ENCODE measurements around the gene KYNU.
"Not testable (repeated sequence)": the region's sequence is repeated elsewhere in the genome, so short reads cannot be mapped to it uniquely, and the experiment has no call there.

KYNU gene

GRCh38 chr2:142872882-142873724, 4.4 kb upstream of the KYNU start:
- FAIRE-seq, result no peak

GRCh38 chr2:142873831-142874287, 3.6 kb upstream of the KYNU start:
- no peak for FAIRE-seq

DNA sequence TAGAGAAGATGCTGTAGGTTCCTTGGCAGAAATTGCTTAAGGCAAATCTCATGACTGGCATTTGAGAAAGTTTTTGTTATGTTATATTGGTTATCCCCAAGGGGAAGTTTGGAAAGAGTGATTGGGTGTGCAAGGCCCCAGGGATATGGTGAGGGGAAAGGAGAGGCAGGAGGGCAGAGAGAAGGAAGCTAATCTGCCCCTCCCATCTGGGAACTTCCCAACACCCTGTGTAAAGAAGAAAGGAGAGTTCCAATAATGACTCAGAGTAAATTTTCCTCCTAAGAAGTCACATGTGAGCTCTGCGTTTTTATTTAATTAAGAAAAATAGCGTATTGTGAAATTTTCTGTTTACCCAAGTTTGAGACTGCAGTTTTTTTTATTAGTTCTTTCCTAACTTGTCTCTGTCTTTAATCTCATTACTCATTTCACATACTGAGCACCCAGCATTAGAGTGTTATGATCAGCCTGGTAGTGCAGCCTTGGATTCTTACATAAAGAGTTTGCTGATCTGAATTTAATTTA, 3.1 kb upstream of the KYNU start:
- no peak for FAIRE-seq

DNA sequence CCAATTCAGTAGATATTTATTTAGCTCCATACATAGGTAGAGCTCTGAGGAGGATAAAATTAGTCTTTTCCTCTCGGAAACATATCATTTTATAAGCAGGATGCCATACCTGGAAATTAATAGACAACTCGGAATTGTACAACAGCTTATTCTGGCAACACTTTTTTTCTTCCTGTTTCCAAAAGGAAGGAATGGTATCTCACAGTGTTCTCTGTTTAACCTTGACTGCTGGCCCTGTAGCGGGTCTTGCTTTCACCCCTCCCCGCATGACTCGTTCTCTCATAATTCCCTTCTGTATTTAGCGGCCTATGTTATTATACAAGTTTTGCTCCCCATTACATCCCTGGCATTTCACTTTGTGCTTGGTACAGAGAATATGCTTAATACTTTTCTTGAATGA, 2.5 kb upstream of the KYNU start:
- no peak for FAIRE-seq

DNA sequence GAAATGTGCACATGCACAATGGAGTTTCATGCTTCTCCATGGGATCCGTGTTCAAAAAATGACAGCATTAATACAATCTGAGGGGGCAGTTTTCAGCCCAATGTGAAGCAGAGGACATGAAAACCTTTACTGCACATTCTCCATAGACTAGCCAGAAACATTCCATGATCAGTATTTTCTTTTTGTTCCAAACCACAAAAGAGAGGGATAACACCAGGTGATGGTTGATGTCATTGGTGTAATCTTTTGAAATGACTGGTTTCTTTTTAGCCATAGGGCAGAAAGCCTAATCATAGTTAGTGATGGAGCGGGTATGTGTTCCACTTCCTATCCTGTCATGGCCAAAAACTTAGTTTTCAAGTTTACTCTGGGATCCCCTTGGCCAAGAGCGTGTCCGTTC, 1.8 kb upstream of the KYNU start:
- no peak for FAIRE-seq

GRCh38 chr2:142876423-142876822, 1.0 kb upstream of the KYNU start:
- no peak for FAIRE-seq

DNA sequence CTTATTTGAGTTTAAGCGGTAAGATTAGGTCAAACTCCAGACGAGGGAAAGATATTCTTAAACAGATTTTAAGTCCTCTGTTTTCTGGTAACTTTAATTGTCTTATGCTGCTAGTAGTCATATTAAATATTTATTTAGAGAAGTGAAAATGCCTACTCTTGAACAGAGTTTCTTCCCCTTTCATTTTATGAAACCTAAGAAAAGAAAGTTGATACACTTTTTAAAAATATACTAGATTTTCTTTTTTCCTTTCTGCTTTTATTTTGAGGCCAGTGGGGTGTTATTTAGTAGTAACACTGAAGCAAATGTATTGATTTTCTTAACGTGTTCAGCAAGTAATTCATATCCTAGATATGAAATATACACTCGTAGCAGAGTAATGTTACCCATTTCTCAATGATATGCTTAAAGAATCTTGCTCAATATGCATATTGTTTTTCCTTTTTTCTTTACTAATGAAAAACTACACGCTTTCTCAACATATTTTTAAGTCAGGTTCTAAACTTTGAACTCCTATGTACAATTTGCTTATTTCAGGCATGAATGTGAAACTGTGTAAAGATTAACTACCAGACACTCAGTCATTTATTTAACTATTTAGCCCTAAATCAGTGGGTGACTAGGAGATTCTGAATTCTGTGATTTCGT, 691 bp downstream of the KYNU start:
- FAIRE-seq, result no peak

DNA sequence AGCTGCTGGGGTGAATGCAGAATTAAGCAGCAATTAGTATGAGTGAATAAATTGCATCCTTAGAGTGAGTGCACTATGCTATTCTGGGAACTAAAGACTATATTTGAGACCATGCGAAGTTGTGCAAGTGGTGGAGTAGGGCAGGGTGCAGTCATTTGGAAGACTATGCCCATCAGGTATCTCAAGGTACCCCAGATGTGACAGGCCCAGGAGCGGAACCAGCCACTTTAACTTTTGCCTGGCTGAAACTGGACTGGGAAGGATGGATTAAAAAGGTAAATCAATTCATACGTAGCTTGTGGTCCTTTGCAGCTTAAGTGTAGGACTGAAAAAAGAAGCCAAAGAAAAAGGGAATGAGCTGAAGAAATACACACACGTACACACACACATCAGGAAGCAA, 1.7 kb downstream of the KYNU start:
- FAIRE-seq, result no peak

DNA sequence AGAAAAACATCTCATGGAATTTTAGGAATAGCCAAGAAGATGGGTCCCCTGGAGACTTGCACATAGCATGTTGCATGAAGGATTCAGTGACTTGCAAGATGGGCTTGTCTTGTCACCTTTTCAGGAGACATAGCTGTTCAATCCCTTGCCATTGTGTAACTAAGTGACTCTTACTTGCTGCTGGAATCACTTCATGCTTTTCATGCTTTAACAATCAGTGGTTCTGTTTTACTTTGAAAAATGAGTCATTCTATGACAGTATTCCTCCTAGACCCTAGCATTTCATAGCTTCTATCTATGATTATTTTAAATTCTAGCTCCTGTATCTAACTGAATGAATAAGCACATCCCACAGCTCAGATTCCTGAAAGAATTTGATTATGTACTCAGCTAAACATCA, 2.8 kb downstream of the KYNU start:
- FAIRE-seq, result no peak

- no peak for FAIRE-seq
These were observed 4.2 kb downstream of the KYNU start for GRCh38 chr2:142881619-142882018.

DNA sequence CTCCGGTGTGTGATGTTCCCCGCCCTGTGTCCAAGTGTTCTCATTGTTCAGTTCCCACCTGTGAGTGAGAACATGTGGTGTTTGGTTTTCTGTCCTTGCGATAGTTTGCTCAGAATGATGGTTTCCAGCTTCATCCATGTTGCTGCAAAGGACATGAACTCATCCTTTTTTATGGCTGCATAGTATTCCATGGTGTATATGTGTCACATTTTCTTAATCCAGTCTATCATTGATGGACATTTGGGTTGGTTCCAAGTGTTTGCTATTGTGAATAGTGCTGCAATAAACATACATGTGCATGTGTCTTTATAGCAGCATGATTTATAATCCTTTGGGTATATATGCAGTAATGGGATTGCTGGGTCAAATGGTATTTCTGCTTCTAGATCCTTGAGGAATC, 5.0 kb downstream of the KYNU start:
- not testable (repeated sequence) for FAIRE-seq

DNA sequence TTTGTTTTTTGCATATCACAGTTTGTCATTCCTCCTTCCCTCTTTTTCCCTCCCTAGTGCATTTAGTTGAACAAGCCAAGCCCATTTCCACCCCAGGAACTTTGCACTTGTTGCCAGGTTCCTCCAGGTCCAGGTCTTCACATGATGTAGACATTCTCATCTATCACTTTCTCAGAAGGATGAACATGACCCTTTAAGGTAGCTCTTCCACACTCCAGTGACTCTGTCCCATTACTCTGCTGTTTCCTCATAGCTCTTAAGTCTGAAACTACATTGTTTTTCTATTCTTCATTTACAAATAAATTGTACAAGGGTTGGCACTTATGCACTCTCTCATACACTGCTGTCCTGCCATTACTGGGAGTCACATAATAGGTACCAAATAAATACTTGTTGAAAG, 6.1 kb downstream of the KYNU start:
- no peak for FAIRE-seq

DNA sequence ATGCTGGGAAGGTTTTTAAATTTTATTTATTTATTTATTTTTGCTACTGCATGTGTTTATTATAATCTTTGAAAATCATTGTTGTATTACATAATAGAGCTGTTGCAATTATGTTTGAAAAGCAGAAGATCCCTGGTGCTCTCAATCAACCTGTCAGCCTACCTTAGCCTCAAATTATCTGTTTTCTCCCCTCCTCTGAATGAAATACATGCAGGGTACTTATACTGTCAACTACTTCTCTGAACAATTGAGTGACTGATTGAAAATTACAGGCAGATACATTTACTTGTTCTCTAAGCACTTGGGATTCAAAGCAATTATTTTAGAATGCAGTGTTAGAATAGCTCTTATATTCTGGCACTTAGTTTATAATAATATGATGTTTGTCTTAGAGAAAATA, 8.1 kb downstream of the KYNU start:
- FAIRE-seq, result no peak

GRCh38 chr2:142892715-142893114, 15.3 kb downstream of the KYNU start:
- FAIRE-seq, result no peak

GRCh38 chr2:142893241-142893640, 15.8 kb downstream of the KYNU start:
- no peak for FAIRE-seq

DNA sequence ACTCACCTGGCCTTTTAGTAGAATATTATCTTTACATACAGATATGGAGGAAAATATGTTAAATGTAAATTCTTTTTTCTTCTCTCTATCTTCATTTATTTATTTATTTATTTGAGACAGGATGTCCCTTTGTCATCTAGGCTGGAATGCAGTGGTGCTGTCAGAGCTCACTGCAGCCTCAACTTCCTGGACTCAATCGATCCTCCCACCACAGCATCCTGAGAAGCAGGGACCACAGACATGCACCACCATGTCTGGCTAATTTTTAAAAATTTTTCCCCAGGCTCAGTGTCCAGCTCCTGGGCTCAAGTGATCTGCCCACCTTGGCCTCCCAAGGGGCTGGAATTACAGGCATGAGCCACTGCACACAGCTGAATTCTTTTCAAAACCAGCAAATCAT, 20.3 kb downstream of the KYNU start:
- no peak for FAIRE-seq

DNA sequence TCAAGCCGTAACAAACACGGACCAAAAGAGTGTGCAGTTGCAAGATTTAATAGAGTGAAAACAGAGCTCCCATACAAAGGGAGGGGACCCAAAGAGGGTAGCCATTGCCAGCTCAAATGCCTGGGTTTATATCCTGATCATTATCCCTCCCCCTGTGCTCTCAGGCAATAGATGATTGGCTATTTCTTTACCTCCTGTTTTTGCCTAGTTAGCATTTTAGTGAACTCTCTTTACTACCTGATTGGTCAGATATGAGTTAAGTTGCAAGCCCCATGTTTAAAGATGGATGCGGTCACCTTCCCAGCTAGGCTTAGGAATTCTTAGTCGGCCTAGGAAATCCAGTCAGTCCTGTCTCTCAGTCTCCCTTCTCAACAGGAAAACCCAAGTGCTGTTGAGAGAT, 22.9 kb downstream of the KYNU start:
- not testable (repeated sequence) for FAIRE-seq

- no peak for FAIRE-seq
These were observed 24.3 kb downstream of the KYNU start for GRCh38 chr2:142901780-142902179.

GRCh38 chr2:142903726-142904125, 26.3 kb downstream of the KYNU start:
- FAIRE-seq, result not testable (repeated sequence)

DNA sequence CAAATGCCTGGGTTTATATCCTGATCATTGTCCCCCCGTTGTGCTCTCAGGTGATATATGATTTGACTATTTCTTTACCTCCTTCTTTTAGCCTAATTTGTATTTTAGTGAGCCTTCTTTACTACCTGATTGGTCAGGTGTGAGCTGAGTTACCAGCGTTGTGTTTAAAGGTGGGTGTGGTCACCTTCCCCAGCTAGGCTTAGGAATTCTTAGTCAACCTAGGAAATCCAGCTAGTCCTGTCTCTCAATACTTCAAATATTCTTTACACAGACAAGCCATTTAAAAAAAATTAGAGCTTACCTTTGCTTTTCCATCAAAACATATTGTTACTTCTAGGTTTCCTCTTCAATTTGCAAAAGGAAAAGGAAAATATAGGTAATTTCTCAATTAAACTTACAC, 30.2 kb downstream of the KYNU start:
- FAIRE-seq, result no peak

DNA sequence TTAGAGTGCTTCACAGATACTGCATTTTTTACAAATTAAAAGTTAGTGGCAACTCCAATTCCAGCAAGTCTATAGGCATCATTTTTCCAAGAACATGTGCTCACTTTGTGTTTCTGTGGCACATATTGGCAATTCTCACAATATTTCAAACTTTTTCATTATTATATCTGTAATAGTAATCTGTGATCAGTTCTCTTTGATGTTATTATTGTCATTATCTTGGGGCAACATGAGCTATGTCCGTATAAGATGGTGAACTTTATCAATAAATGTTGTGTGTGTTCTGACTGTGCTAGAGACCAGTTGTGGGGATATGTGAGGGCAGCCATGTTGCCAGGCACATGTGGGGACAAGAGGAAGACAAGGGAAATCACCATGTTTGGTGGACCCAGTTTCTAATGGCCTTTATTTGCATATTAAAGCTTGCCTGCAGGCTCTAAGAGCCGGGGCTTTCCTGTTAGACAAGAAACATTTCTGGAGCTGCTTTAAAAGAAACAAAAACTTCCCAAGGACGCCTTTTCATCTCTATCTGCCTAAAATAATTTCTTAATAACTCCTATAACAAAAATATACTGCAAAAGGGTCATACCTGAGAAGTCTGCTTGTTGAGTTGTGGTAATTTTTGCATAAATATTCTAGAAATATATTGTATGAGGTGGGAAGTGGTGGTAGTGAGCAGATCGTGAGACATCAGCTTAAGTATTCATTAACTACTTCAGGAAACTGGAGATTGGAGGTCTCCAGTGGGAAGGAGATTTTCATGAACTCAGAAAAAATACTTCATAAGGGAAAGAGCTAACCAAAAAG, 37.2 kb downstream of the KYNU start:
- FAIRE-seq, result no peak

DNA sequence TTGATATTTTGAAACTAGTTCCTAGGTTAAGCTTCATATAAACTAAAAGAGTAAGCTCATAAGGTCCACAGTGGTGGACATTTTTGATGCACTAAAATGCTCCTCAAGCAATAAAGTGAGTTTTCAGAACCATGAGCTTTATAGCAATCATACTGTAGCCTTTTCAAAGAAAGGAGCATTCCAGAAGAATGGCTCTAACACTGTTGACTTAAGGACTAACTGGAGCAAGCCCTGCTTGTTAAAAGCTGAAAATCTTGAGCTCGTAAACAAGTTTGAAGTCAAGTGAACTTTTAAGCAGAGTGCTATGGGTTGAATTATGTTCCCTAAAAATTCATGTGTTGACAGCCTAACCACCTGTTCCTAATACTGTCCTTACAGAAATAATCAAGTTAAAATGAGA, 38.0 kb downstream of the KYNU start:
- no peak for FAIRE-seq

- FAIRE-seq, result no peak
These were observed 41.2 kb downstream of the KYNU start for GRCh38 chr2:142918624-142919023.

Measured in islet of Langerhans (tissue), 1 donor.